Urinary bladder (tissue), 4 donors: ENCODE measurements around the gene ZBTB46. TPM values are rescaled to one million over a fixed set of nuclear protein-coding genes. Genes with fewer than 3 reads are reported as not detected.

Experiments
- DNase-seq: peaks from one replicate; pipeline ENCODE4 v3.0.0-alpha.2; 2015; ENCODE audit errors: extremely low spot score
- H3K27ac ChIP-seq: one replicate; pipeline ENCODE4 v1.5.1; 2013; ENCODE audit warnings: low read depth, mild to moderate bottlenecking, moderate library complexity
- H3K36me3 ChIP-seq: one replicate; pipeline ENCODE4 v1.6.1; 2013; ENCODE audit warnings: mild to moderate bottlenecking, moderate library complexity; ENCODE audit not compliant: insufficient read depth
- H3K4me1 ChIP-seq: one replicate; pipeline ENCODE4 v1.6.1; 2013; ENCODE audit warnings: mild to moderate bottlenecking, moderate library complexity; ENCODE audit not compliant: insufficient read depth
- H3K4me3 ChIP-seq: one replicate; pipeline ENCODE4 v1.5.1; 2013; ENCODE audit warnings: low read depth, low read length
- WGBS: extraction: QIAGEN DNeasy Blood & Tissue Kit; methylation state at CpG from one replicate; pipeline ENCODE4 v1.1.7; 2013; 5-methylcytosine and 5-hydroxymethylcytosine counted together
- polyA plus RNA-seq: library from polyadenylated mRNA; stranded (reverse); fragments of 200-250 nt; gene quantifications from one replicate; pipeline ENCODE4 v1.2.3, GENCODE V29; 2013
- total RNA-seq: library from RNA; depleted of rRNA; stranded (reverse); fragments of >200 nt; gene quantifications from one replicate; pipeline ENCODE4 v1.2.3, GENCODE V29; 2014
- donor health status: healthy with polysubstance abuse.
- donor health status: healthy.

The ZBTB46 gene
- total and polyA plus RNA-seq, 2 donors = 6.7 to 10.6 TPM

DNA sequence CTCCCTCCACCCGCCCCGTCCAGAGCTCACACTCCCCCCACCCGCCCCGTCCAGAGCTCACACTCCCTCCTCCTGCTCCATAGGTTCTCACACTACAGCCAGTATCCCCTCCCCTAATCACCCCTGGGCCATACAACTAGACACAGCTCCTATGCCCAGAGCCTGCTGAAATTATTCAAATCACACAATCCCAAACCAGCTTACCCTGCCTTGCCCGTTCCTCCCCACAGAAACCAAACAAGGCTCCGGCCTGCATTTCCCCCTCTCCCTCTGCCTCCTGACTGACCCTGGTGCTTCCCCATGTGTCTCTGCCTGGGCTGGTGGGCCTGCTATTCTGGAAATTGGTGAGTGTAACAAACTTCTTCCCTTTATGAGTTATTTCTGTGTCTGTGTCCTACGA is 72.9 kb downstream of the ZBTB46 start:
- 93% methylated on average over 7 of the region's 7 CpGs for WGBS
- DNase-seq = no peak
- H3K4me3 ChIP-seq = no peak overlapping the region
- H3K36me3 ChIP-seq = no peaks in the 10 kb centered on the region
- no peak overlapping the region for H3K27ac ChIP-seq
- H3K4me1 ChIP-seq = no peaks in the 10 kb centered on the region

DNA sequence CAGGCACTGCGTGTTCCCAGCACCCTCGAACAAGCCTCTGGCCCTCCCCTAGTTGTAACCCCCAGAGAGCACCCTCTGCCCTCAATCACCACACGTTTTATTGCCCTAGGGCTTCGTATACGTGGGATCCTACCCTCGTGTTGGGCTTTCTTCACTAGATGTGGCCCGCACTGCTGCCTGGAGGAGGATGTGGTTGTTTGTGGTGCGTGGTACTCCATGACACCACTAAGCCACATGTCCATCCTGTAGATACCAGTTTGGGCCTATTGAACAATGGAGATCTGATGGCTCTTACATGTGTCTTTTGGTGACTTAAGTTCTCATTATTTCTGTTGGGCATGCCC is 74.4 kb downstream of the ZBTB46 start:
- Histone ChIP-seq H3K4me1 (no peaks in the 10 kb centered on the region), H3K27ac (no peak overlapping the region), H3K4me3 (no peak overlapping the region), H3K36me3 (no peaks in the 10 kb centered on the region)
- 58% methylated on average over 8 of the region's 8 CpGs for WGBS
- DNase-seq = no peak

DNA sequence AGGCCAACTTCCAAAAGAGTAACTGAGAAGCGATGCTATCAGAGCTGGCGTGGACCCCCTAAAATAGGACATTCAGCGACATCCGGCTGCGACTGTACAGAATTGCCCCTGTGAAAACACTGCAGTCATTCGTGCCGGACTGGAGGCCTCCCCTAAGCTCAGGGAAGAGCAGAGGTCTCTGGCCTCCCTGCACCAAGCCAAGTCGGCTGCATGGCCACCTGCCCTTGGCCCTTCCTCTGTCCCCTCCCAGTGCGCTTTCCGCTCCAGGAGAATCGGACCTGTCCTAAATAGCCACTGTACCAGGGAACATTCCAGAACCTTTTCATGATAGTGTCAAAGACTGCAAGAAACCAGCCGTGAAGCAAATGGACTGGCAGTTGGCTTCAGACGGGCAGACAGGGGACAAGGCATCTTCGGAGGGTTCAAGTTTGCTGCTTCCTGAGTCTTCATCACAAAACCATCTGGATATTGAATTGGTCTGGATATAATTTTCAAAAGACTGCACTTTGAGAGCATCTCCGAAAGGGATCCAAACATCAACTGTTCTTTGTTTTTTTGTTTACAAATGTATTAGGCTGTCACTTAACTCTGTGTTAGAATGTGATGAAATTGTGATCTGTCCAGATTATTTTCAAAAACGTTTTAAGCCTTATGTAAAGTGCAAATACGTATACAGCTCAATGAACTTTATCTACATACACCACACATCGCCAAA is 75.0 kb downstream of the ZBTB46 start:
- DNase-seq = no peak
- H3K4me3 ChIP-seq = no peak overlapping the region
- WGBS = 83% methylated on average over 18 of the region's 18 CpGs

DNA sequence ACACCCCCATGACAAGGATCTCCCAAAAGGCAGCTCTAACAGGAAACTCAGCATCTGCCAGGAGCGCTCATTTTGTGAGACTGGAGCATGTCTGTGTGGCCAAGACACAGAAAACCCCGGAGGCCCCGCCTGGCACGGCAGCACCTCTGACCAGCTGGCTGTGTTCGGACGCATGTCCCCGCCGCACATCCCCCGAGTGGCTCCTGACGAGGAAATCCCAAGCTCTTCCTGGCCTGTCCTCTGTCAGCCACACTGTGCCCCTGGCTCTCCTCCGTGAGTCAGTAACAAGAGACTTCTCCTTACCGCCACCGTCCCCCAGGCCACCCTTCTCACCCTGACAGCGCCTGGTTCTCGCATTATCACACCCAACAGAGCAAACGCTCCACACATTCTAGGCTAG is 77.1 kb downstream of the ZBTB46 start:
- Histone ChIP-seq H3K27ac (no peak overlapping the region), H3K4me3 (no peak overlapping the region), H3K4me1 (no peaks in the 10 kb centered on the region), H3K36me3 (no peaks in the 10 kb centered on the region)
- no peak for DNase-seq
- WGBS = 65% methylated on average over 16 of the region's 16 CpGs

More for the DNA sequence above, 75.0 kb downstream of the ZBTB46 start:
- no peaks in the 10 kb centered on the region for H3K36me3 ChIP-seq
- no peaks in the 10 kb centered on the region for H3K4me1 ChIP-seq
- no peak overlapping the region for H3K27ac ChIP-seq

DNA sequence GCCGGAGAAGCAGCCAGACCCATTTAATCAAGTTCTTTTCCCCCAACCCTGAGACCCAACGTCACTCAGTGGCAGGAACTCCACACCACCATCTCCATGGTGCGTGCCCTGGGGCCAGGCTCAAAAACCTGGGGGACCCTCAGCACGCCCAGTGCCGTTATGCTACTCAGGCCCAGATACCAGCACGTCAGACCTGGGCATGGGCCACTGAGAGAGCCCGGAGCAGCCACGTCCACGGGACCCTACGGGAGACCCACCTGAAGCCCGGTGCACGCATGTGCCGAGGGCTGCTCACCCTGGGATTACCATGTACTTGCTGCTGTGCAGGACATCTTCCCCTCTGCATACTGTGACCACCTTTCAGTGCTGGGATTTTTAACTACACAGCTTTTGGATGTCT is 77.7 kb downstream of the ZBTB46 start:
- no peaks in the 10 kb centered on the region for H3K4me1 ChIP-seq
- no peak overlapping the region for H3K27ac ChIP-seq
- no peak for DNase-seq
- no peaks in the 10 kb centered on the region for H3K36me3 ChIP-seq
- WGBS = 93% methylated on average over 13 of the region's 13 CpGs
- H3K4me3 ChIP-seq = no peak overlapping the region

DNA sequence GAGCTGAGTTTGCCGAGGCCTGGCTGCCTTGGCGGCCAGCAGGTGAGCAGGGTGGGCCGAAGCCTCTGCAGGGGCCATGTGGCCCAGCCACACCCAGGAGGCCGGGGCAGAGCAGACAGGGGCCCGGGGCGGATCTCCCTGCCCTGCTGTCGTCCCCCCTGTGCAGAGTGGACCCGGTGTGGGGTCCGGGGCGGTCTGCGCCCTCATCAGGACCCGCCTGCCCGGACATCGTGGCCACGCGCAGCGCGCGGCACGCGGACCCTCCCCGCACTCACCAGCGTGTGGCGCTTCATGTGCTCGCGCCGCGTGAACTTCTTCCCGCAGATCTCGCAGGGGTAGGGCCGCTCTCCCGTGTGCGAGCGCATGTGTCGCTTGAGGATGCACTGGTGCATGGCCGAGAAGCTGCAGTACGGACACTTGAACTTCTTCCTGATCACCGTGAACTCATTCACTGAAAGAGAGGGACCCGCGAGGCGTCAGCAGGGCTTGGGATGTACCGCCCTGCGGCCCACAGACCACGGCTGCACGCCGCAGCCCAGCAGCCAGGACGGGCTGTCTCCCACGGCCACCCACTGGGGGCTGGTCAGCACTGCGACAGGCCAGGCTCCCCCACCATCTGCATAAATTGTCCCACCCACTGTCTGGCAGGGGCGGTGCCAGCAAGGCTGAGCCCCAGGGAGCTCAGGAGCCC is 78.5 kb downstream of the ZBTB46 start:
- no peak for DNase-seq
- no peak overlapping the region for H3K4me3 ChIP-seq
- H3K27ac ChIP-seq = no peak overlapping the region
- H3K4me1 ChIP-seq = no peaks in the 10 kb centered on the region
- WGBS = 92% methylated on average over 50 of the region's 50 CpGs
- H3K36me3 ChIP-seq = no peaks in the 10 kb centered on the region

DNA sequence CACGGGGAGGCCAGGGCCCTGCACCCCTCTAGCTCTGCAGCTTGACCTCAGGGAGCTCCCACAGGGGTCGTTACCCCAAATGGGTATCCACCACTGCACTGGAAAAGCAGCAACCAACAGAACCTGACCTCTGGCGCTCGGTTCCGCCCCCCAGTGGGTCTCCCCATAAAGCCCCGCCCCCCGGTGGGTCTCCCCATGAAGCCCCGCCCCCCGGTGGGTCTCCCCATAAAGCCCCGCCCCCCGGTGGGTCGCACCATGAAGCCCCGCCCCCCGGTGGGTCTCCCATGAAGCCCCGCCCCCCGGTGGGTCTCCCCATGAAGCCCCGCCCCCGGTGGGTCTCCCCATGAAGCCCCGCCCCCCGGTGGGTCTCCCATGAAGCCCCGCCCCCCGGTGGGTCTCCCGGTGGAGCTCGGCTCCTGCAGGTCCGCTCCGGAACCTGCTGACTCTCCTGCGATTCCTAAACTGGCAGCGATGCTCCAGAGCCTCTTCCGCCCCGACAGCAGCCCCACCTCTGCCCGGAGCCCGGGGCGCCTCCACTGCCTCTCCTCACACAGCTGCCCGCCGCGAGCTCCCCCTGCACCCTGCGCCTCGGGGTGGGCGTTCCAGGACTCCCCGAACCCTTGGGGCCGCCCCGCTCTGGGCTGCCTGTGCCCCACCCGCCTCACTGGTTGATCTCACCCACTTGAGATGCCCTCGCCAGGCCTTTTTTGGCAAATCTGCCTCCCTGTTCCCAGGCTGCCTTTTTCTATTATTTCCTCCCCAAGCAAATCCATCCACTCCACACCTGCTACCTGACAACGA is 79.4 kb downstream of the ZBTB46 start:
- DNase-seq = no peak
- 80% methylated on average over 42 of the region's 45 CpGs for WGBS
- Histone ChIP-seq H3K27ac (no peak overlapping the region), H3K36me3 (no peaks in the 10 kb centered on the region), H3K4me1 (no peaks in the 10 kb centered on the region), H3K4me3 (no peak overlapping the region)

DNA sequence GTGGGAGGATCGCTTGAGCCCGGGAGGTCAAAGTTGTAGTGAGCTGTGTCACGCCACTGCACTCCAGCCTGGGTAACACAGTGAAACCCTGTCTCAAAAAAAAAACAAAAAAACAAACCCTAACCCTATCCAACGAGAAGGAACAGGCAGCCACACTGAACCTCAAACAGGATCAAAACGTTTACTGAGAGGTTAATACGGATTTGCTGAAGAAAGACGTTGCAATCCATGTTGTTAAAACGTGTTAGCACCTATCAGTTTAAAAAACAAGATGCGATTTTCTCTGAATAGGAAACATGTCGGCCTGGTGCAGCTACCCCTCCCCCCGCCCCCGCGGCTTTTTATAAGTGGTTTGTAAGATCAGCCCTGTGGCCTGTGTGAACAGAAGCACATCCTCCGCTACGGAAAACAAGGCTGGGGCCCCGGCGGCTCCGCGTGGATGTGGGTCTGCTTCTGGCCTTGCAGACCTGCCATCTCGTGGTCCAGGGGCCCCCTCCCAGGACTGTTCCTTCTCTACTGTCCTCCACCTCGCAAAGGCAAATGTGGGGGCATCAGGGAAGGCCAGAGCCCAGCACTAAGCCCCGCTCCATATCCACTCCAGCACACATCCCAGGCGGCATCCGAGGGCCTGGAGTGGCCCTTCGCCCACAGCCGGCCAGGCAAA is 80.1 kb downstream of the ZBTB46 start:
- Histone ChIP-seq H3K4me1 (no peaks in the 10 kb centered on the region), H3K27ac (no peak overlapping the region), H3K36me3 (no peaks in the 10 kb centered on the region), H3K4me3 (no peak overlapping the region)
- DNase-seq = no peak
- WGBS = 73% methylated on average over 26 of the region's 26 CpGs

DNA sequence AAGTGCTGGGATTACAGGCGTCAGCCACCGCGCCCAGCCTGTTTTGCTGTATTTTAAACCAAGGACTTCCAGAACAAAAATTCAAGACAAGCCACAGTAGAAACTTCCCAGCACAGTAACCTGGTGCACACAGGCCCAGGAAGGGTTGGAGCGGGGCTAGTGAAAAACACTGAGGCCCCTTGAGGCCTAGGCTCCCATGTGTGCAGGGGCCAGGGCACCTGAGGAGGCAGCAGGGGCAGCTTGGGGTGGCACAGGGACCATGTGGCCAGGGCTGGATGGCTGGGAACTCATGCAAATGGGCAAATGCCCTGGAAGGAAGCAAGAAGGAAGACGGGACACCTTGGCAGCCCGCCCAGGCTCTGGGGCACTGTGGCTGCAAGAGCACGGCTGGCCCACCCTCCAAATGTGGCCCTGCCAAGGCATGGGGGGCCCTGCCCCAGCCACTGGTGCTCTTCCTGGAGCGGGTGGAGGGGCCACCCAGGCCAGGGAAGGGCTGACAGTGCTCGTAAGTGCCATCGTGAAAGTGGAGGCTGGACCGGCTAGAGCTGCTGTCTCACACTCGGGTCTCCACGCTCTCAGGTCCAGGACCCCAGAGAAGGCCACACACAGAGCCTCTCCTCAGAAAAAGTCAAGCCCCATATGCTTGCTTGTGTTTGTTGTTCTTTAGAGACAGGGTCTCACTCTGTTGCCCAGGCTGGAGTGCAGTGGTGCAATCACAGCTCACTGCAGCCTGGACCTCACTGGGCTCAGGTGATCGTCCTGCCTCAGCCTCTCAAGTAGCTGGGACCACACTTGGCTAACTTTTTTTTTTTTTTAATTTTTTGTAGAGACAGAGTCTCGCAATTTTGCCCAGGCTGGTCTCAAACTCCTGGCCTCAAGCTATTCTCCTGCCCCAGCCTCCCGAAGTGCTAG is 81.2 kb downstream of the ZBTB46 start:
- H3K36me3 ChIP-seq = no peaks in the 10 kb centered on the region
- DNase-seq = no peak
- 91% methylated on average over 16 of the region's 16 CpGs for WGBS
- H3K4me1 ChIP-seq = no peaks in the 10 kb centered on the region
- no peak overlapping the region for H3K4me3 ChIP-seq
- H3K27ac ChIP-seq = no peak overlapping the region

DNA sequence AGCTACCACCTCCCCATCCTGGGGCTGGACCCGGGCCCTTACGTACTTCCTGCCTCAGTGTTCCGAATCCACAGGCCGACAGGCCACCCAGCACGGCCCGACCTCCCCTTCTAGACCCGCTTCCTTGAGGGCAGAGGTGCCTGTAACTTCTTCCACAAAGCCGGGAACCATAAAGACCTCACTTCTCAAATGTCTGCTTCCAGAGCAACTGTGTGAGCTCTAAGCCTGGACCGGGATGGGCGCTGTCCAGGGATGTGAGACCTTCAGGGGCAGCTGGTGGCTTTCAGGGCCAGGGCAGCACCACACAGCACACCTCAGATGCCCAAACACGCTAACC is 82.2 kb downstream of the ZBTB46 start:
- 92% methylated on average over 11 of the region's 11 CpGs for WGBS
- H3K4me1 ChIP-seq = no peaks in the 10 kb centered on the region
- no peak overlapping the region for H3K27ac ChIP-seq
- H3K4me3 ChIP-seq = no peak overlapping the region
- no peaks in the 10 kb centered on the region for H3K36me3 ChIP-seq
- DNase-seq = no peak

DNA sequence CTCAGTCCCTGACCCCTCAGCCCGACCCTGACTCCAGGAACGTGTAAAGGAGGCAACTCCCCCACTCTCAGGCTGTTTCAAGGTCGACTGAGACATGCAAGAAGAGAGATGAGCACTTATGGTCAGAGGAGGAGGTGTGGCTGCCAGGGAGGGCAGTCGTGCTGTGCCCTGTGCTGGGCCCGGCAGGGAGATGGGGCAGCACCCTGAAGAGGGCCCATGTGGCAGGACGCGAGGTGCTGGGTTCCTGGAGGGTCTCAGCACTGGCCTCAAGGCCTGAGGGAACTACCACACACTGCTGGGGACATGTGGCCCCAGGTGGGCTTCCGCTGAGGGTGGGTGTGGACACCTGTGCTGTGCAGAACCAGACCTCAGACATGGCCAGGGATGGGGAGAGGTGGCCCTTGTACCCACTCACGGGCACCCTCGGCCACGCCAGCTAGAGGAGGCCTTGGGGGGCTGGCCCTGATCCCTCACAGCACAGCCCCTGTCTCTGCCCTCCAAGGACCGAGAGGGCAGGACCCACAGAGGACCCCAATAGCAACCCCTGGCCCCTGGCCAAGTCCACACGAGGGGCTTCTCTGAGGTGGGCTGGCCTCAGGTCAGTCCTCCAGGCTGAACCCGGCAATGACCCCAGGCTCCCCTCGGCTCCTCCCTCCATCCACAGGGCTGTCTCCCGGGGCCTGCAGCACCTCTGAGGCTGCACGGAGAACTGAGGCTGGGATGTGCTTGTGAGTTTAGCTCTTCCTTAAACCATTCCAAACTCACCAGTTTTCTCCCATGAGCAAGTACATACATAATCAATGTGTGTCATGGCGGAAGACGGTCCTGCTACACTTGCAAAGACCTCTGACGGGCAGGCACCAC is 82.8 kb downstream of the ZBTB46 start:
- H3K36me3 ChIP-seq = no peaks in the 10 kb centered on the region

DNA sequence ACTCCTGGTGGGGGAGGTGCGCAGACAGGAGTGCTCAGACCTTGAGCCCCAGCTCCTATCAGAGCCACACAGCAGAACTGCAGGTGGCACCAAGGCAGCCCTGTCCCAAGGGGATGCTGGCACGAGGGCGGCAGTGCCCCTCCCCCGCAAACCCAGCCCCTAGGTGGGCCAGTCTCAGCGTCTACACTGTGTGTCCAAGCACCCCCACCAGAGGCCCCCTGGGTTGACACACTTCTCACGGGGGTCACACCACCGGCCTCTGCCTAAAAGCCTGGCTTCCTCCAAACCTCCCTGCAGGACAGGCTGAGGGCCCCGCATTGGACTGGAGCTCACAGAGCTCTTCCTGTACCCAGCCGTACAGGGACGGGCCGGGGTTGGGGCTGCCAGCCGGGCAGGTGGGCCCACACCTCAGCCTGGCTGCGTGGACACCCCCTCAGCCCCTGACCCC is 83.4 kb downstream of the ZBTB46 start:
- H3K36me3 ChIP-seq = no peaks in the 10 kb centered on the region

More for the DNA sequence above, 82.8 kb downstream of the ZBTB46 start:
- WGBS = 83% methylated on average over 20 of the region's 20 CpGs
- H3K4me3 ChIP-seq = no peak overlapping the region
- no peak overlapping the region for H3K27ac ChIP-seq
- H3K4me1 ChIP-seq = no peaks in the 10 kb centered on the region
- no peak for DNase-seq

More for the DNA sequence above, 83.4 kb downstream of the ZBTB46 start:
- Histone ChIP-seq H3K4me3 (no peak overlapping the region), H3K4me1 (no peaks in the 10 kb centered on the region), H3K27ac (no peak overlapping the region)
- DNase-seq = no peak
- WGBS = 78% methylated on average over 13 of the region's 13 CpGs
